DOHH2 (cell line): ENCODE data around the gene ZNF814.

Source experiments
- EZH2phosphoT487 ChIP-seq: fragments of 200-600 bp; sonication (generic); IDR thresholded peaks from 2 replicates; pipeline ENCODE4 v1.6.1; 2017; ENCODE audit warnings: borderline replicate concordance, mild to moderate bottlenecking, antibody characterized with exemption, low read length, moderate library complexity, mixed read lengths
- TF ChIP-seq, protein P1 (sequence below): fragments of 200-600 bp; sonication (generic); IDR thresholded peaks from one replicate; pipeline ENCODE4 v1.5.1; 2014; ENCODE audit warnings: antibody characterized with exemption, mild to moderate bottlenecking, low read depth, low read length; ENCODE audit not compliant: poor library complexity, severe bottlenecking

DNA sequence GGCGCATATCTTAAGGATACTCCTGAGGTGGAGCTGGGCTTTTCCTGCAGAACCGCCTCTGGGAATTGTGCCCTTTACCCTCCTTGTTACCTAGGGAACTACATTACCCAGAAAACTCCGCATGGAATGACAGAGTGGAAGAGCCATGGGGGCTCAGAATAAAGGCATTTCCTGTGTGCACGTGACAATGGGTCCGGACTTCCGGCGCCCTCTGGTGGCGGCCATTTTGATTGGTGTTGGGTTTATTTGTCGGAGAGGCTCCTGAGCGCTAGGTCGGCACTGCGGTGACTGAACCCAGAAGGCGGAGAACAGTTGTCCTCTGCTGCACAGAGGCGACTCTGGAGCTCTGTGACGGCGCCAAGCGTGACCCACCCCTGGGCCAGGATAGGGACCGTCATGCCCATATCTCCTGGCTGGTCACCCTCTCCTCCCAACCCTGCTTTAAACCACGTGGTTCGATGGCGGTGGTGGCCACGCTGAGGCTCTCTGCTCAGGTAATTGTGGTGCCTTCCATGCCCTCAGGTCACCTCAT, 58.7 kb downstream of the ZNF814 start, which contains the start of gene ZNF587B:
- TF ChIP-seq, protein P1, sequence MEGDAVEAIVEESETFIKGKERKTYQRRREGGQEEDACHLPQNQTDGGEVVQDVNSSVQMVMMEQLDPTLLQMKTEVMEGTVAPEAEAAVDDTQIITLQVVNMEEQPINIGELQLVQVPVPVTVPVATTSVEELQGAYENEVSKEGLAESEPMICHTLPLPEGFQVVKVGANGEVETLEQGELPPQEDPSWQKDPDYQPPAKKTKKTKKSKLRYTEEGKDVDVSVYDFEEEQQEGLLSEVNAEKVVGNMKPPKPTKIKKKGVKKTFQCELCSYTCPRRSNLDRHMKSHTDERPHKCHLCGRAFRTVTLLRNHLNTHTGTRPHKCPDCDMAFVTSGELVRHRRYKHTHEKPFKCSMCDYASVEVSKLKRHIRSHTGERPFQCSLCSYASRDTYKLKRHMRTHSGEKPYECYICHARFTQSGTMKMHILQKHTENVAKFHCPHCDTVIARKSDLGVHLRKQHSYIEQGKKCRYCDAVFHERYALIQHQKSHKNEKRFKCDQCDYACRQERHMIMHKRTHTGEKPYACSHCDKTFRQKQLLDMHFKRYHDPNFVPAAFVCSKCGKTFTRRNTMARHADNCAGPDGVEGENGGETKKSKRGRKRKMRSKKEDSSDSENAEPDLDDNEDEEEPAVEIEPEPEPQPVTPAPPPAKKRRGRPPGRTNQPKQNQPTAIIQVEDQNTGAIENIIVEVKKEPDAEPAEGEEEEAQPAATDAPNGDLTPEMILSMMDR: peak; percentile 65
- no peak for TF ChIP-seq EZH2phosphoT487
